Left lung (tissue), 10 donors: Measurements from ENCODE around the gene ZDHHC7. TPM values are rescaled to one million over a fixed set of nuclear protein-coding genes. Genes with fewer than 3 reads are reported as not detected.

Experiments used
- ATAC-seq: fragments of 200-7000 bp; cut with Tn5 transposase; one replicate; pipeline ENCODE4 v1.9.1; 2020; ENCODE audit warnings: moderate library complexity
- DNase-seq, 4 donors: peaks; one replicate each; pipeline ENCODE4 v3.0.0-alpha.2; 2013 to 2020
- H3K27ac ChIP-seq, 2 donors: fragments of 200-600 bp; sonication (generic) in 1 of 2; one replicate each; pipeline versions ENCODE4 v1.5.0 to v1.8.0; 2020 to 2021
- H3K27me3 ChIP-seq, 2 donors: fragments of 200-600 bp; sonication (generic) in 1 of 2; one replicate each; pipeline versions ENCODE4 v1.5.0 to v1.8.0; 2020 to 2021
- H3K36me3 ChIP-seq, 2 donors: fragments of 200-600 bp; sonication (generic) in 1 of 2; one replicate each; pipeline versions ENCODE4 v1.5.0 to v1.8.0; 2020 to 2021
- H3K4me1 ChIP-seq, 2 donors: fragments of 200-600 bp; one replicate each; pipeline ENCODE4 v1.8.0; 2021
- H3K4me3 ChIP-seq, 2 donors: fragments of 200-600 bp; sonication (generic) in 1 of 2; one replicate each; pipeline versions ENCODE4 v1.5.0 to v1.8.0; 2020 to 2021; ENCODE audit warnings: mild to moderate bottlenecking in 1 of 2
- H3K9me3 ChIP-seq, 2 donors: fragments of 200-600 bp; sonication (generic) in 1 of 2; one replicate each; pipeline versions ENCODE4 v1.5.0 to v1.8.0; 2020 to 2021
- CTCF ChIP-seq, 2 donors: fragments of 200-600 bp; sonication (generic) in 1 of 2; IDR thresholded peaks; one replicate each; pipeline versions ENCODE4 v1.5.0 to v1.8.0; 2021; ENCODE audit warnings: antibody characterized with exemption in 2 of 2
- intact Hi-C, 2 donors: fragments of 100-400 bp; cut with DNase I; formaldehyde crosslinking; loops; one replicate each; pipeline versions ENCODE4 v1.11.2 to v1.14.2; 2022
- polyA plus RNA-seq, 6 donors: library from polyadenylated mRNA; unstranded; fragments of 120-200 nt; gene quantifications; one replicate each; pipeline ENCODE4 v1.2.1, GENCODE V29; 2013; ENCODE audit not compliant: insufficient read length in 6 of 6
- total RNA-seq, 2 donors: library from RNA; stranded (reverse); fragmentation: NEBNext Ultra II Directional; extraction: Animal tissue kit (Norgen Biotek cat#: 25700); gene quantifications; one replicate each; pipeline ENCODE4 v1.2.1, GENCODE V29; 2021
- donor health status: DM: no; HTN: yes; CAD: no.
- donor health status: DM: no; HTN: no; CAD: no.

ZDHHC7 gene
- total and polyA plus RNA-seq, 8 donors = 52.5 to 82.3 (median 59.7) TPM

- intact Hi-C loops = no loop called here
- H3K27me3 ChIP-seq = peaks cover 0 to 8% of the 10 kb centered on the region in 2 donors
Measured at GRCh38 chr16:84957792-84958191, 53.5 kb downstream of the ZDHHC7 start.

GRCh38 chr16:84957192-84957591 lies 54.1 kb downstream of the ZDHHC7 start:
- no peak for TF ChIP-seq CTCF (IDR thresholded peaks at IDR 0.05)
- Histone ChIP-seq H3K9me3 (no peaks in the 10 kb centered on the region), H3K4me3 (no peak overlapping the region), H3K27ac (no peak overlapping the region), H3K4me1 (peaks cover 7 to 19% of the 10 kb centered on the region in 2 donors), H3K36me3 (no peaks in the 10 kb centered on the region), H3K27me3 (peaks cover 0 to 8% of the 10 kb centered on the region in 2 donors)
- ATAC-seq (no peak), DNase-seq (peak in 1 of 4 donors; percentile 4)
- intact Hi-C loops = no loop called here

More at GRCh38 chr16:84957792-84958191, 53.5 kb downstream of the ZDHHC7 start:
- H3K4me1 ChIP-seq = peaks cover 2 to 13% of the 10 kb centered on the region in 2 donors
- H3K27ac ChIP-seq = no peak overlapping the region
- DNase-seq (peak in 1 of 4 donors; percentile 6), ATAC-seq (no peak)
- no peak overlapping the region for H3K4me3 ChIP-seq
- TF ChIP-seq CTCF (IDR thresholded peaks at IDR 0.05) = no peak
- H3K9me3 ChIP-seq = no peaks in the 10 kb centered on the region
- H3K36me3 ChIP-seq = no peaks in the 10 kb centered on the region

GRCh38 chr16:84955427-84955826 lies 55.9 kb downstream of the ZDHHC7 start:
- intact Hi-C loops = no loop called here
- no peak overlapping the region for H3K4me3 ChIP-seq
- DNase-seq = peak in 1 of 4 donors; percentile 52
- no peaks in the 10 kb centered on the region for H3K36me3 ChIP-seq
- ATAC-seq = no peak
- H3K4me1 ChIP-seq = peaks cover 7 to 24% of the 10 kb centered on the region in 2 donors
- no peak for TF ChIP-seq CTCF (IDR thresholded peaks at IDR 0.05)
- no peak overlapping the region for H3K27ac ChIP-seq
- no peaks in the 10 kb centered on the region for H3K27me3 ChIP-seq
- H3K9me3 ChIP-seq = no peaks in the 10 kb centered on the region

- ATAC-seq = no peak
Measured at GRCh38 chr16:84953190-84953746, 58.1 kb downstream of the ZDHHC7 start.

More at GRCh38 chr16:84953190-84953746, 58.1 kb downstream of the ZDHHC7 start:
- TF ChIP-seq CTCF (IDR thresholded peaks at IDR 0.05) = no peak
- H3K4me1 ChIP-seq = peaks cover 7 to 28% of the 10 kb centered on the region in 2 donors
- no peaks in the 10 kb centered on the region for H3K36me3 ChIP-seq
- no peak for DNase-seq
- peak overlapping the region in 1 of 2 donors; percentile 33 for H3K27ac ChIP-seq
- intact Hi-C loops = loop anchor here in 1 of 2 donors (5.0 kb wide), 1 partner anchor 201 kb away; no protein-coding TSS in a partner anchor
- no peak overlapping the region for H3K4me3 ChIP-seq
- H3K27me3 ChIP-seq = no peaks in the 10 kb centered on the region
- no peaks in the 10 kb centered on the region for H3K9me3 ChIP-seq
